HG02970 (cell line): Measurements from ENCODE around the gene BROX.
A peak's percentile ranks its signal among the peaks of the same experiment; 100 is the strongest.

Experiments used
- ATAC-seq: cut with Tn5 transposase; IDR thresholded peaks from one replicate; pipeline ENCODE4 v1.9.1; 2021; ENCODE audit warnings: mild to moderate bottlenecking, moderate library complexity, moderate number of reproducible peaks; ENCODE audit not compliant: unreplicated experiment, low FRiP score

BROX gene

GRCh38 chr1:222769971-222770620, 57.7 kb downstream of the BROX start:
- ATAC-seq: no peak

- ATAC-seq: peak; percentile 44
These were observed 60.6 kb downstream of the BROX start for GRCh38 chr1:222772996-222773379.

DNA sequence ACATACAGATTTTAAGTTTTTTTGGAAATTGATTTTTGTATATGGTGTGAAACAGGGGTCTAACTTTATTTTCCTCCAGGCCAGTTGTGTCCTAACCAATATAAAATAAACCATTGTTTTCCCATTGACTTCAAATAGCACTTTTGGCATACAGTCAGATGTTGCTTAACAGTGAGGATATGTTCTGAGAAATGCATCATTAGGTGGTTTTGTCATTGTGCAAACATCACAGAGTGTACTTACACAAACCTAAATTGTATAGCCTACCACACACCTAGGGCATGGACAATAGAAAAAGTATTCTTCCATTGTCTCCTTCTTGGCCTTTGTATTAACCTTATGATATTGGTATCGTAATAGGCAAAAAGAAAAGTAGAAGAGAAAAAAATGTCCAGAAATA, 65.1 kb downstream of the BROX start:
- ATAC-seq: no peak

- ATAC-seq: no peak
These were observed 65.6 kb downstream of the BROX start for GRCh38 chr1:222777977-222778376.

DNA sequence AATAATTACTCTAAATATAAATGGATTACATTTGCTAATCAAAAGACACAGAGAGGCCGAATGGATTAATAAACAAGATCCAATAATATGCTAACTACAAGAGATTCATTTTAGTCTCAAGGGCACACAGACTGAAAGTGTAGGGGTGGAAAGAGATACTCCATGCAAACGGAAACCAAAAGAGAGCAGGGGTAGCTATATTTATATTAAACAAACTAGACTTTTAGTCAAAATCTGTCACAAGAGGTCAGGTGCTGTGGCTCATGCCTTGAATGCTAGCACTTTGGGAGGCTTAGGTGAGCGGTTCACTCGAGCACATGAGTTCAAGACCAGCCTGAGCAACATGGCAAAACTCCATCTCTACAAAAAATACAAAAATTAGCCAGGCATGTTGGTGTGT, 68.9 kb downstream of the BROX start:
- ATAC-seq: no peak

- ATAC-seq: no peak
These were observed 70.7 kb downstream of the BROX start for GRCh38 chr1:222783051-222783450.

GRCh38 chr1:222784371-222784770, 72.0 kb downstream of the BROX start:
- ATAC-seq: no peak
